H1 (cell line): ENCODE data around the gene DHTKD1. TPM values are rescaled to one million over a fixed set of nuclear protein-coding genes. Genes with fewer than 3 reads are reported as not detected.

Experiments used
- CTCF ChIA-PET: fragments of 300-600 bp; sonication (Branson Sonifier 250); formaldehyde crosslinking; loops from one replicate; lab custom pipeline; 2021; ENCODE audit not compliant: partially characterized antibody; lab: Charles Lee
- POLR2A ChIA-PET: fragments of 300-600 bp; sonication (Branson Sonifier 250); formaldehyde crosslinking; loops from one replicate; lab custom pipeline; 2021; ENCODE audit warnings: inconsistent platforms; ENCODE audit not compliant: partially characterized antibody; lab: Charles Lee
- DNase-seq, 2 experiments: peaks; one replicate each; pipeline versions ENCODE4 v3.0.0 to v3.0.0-alpha.2; 2010 to 2022; ENCODE audit warnings: low spot score in 2 of 2, low read depth in 1 of 2, mixed read lengths in 1 of 2
- FAIRE-seq: peaks from 2 replicates; lab custom pipeline; 2011; peaks lifted over from hg19 to GRCh38; lab: Jason Lieb, UNC
- H2AFZ ChIP-seq: 2 replicates; pipeline ENCODE4 v1.8.1; 2012; ENCODE audit warnings: low read length, inconsistent platforms
- H2AK5ac ChIP-seq: 2 replicates; pipeline ENCODE4 v1.6.1; 2013; ENCODE audit warnings: low read depth, low read length
- H2BK120ac ChIP-seq: replicated peaks from 2 replicates; pipeline ENCODE3; 2013; ENCODE audit warnings: low read depth, low read length, inconsistent platforms
- H2BK12ac ChIP-seq: 2 replicates; pipeline ENCODE4 v1.6.1; 2013; ENCODE audit warnings: low read depth, low read length
- H2BK15ac ChIP-seq: 2 replicates; pipeline ENCODE4 v1.6.1; 2013; ENCODE audit warnings: low read length
- H2BK20ac ChIP-seq: 2 replicates; pipeline ENCODE4 v1.6.1; 2013; ENCODE audit warnings: low read length
- H2BK5ac ChIP-seq: 2 replicates; pipeline ENCODE4 v1.6.1; 2013; ENCODE audit warnings: low read depth, low read length
- H3K14ac ChIP-seq: 2 replicates; pipeline ENCODE4 v1.6.1; 2013; ENCODE audit warnings: inconsistent platforms; ENCODE audit not compliant: insufficient read length
- H3K18ac ChIP-seq: 2 replicates; pipeline ENCODE4 v1.6.1; 2013; ENCODE audit warnings: low read length; ENCODE audit errors: extremely low read depth
- H3K23ac ChIP-seq: 2 replicates; pipeline ENCODE4 v1.6.1; 2013; ENCODE audit warnings: inconsistent platforms; ENCODE audit not compliant: insufficient read length
- H3K23me2 ChIP-seq: 2 replicates; pipeline ENCODE4 v1.6.1; 2013; ENCODE audit warnings: low read depth, low read length
- H3K27ac ChIP-seq: 2 replicates; pipeline ENCODE4 v1.6.1; 2011; ENCODE audit warnings: low read depth, low read length, inconsistent platforms
- H3K27me3 ChIP-seq, 4 experiments: replicated peaks in 1 of 4; 1 replicate in 1 of 4; 2 replicates in 3 of 4; pipeline versions ENCODE4 v1.6.1 to v1.8.1; 2011 to 2013; ENCODE audit warnings: low read length in 3 of 4, mild to moderate bottlenecking in 3 of 4, inconsistent platforms in 2 of 4, mixed read lengths in 2 of 4, moderate library complexity in 1 of 4; ENCODE audit not compliant: control insufficient read depth in 3 of 4, insufficient read depth in 3 of 4; ENCODE audit errors: extremely low read depth in 1 of 4
- H3K36me3 ChIP-seq, 4 experiments: 2 replicates each; pipeline versions ENCODE4 v1.6.1 to v1.8.1; 2011 to 2013; ENCODE audit warnings: mild to moderate bottlenecking in 4 of 4, low read length in 3 of 4, moderate library complexity in 2 of 4, control low read depth in 1 of 4, inconsistent platforms in 1 of 4; ENCODE audit not compliant: insufficient read depth in 4 of 4, control insufficient read depth in 2 of 4
- H3K4ac ChIP-seq: replicated peaks from 2 replicates; pipeline ENCODE3; 2013; ENCODE audit warnings: low read length, low read depth, mixed read lengths, inconsistent platforms; ENCODE audit not compliant: insufficient read length
- H3K4me1 ChIP-seq, 4 experiments: replicated peaks in 1 of 4; 1 replicate in 1 of 4; 2 replicates in 3 of 4; pipeline versions ENCODE4 v1.6.1 to v1.8.1; 2011 to 2013; ENCODE audit warnings: low read length in 3 of 4, inconsistent platforms in 2 of 4, mixed read lengths in 1 of 4; ENCODE audit not compliant: insufficient read depth in 4 of 4, control insufficient read depth in 3 of 4
- H3K4me2 ChIP-seq, 2 experiments: 2 replicates each; pipeline versions ENCODE4 v1.6.1 to v1.8.1; 2011 to 2013; ENCODE audit warnings: low read depth in 2 of 2, low read length in 2 of 2, control low read depth in 1 of 2, inconsistent platforms in 1 of 2, mild to moderate bottlenecking in 1 of 2; ENCODE audit not compliant: insufficient read depth in 1 of 2
- H3K4me3 ChIP-seq, 4 experiments: fragments of 200-600, 300-600 bp in 1 of 4; sonication (generic), shearing (Covaris generic), sonication (Bioruptor Twin) in 1 of 4; 2 replicates each; pipeline versions ENCODE4 v1.5.1 to v1.8.1; 2011 to 2016; ENCODE audit warnings: low read length in 4 of 4, low read depth in 3 of 4, control low read depth in 2 of 4, inconsistent platforms in 2 of 4, mild to moderate bottlenecking in 2 of 4, mixed read lengths in 1 of 4, moderate library complexity in 1 of 4; ENCODE audit not compliant: insufficient read depth in 2 of 4; ENCODE audit errors: extremely low read depth in 1 of 4
- H3K56ac ChIP-seq: replicated peaks from 2 replicates; pipeline ENCODE3; 2013; ENCODE audit warnings: low read depth, mild to moderate bottlenecking, mixed read lengths, low read length, inconsistent platforms; ENCODE audit not compliant: insufficient read length
- H3K79me1 ChIP-seq: 2 replicates; pipeline ENCODE4 v1.6.1; 2013; ENCODE audit warnings: low read depth, low read length, control low read depth
- H3K79me2 ChIP-seq, 2 experiments: 2 replicates each; pipeline versions ENCODE4 v1.6.1 to v1.8.1; 2012 to 2013; ENCODE audit warnings: low read length in 2 of 2, mild to moderate bottlenecking in 2 of 2, inconsistent platforms in 1 of 2; ENCODE audit not compliant: insufficient read depth in 2 of 2, control insufficient read depth in 1 of 2
- H3K9ac ChIP-seq, 4 experiments: replicated peaks in 1 of 4; 1 replicate in 1 of 4; 2 replicates in 3 of 4; pipeline versions ENCODE4 v1.6.1 to v1.8.1; 2011 to 2013; ENCODE audit warnings: low read depth in 3 of 4, low read length in 3 of 4, control low read depth in 2 of 4, mild to moderate bottlenecking in 2 of 4, moderate library complexity in 2 of 4, inconsistent platforms in 1 of 4; ENCODE audit errors: extremely low read depth in 1 of 4
- H3K9me3 ChIP-seq, 2 experiments: 2 replicates each; pipeline versions ENCODE4 v1.6.1 to v1.8.1; 2012 to 2013; ENCODE audit warnings: mild to moderate bottlenecking in 2 of 2, moderate library complexity in 2 of 2, control low read depth in 1 of 2, inconsistent platforms in 1 of 2, low read depth in 1 of 2, low read length in 1 of 2, mixed read lengths in 1 of 2; ENCODE audit not compliant: insufficient read depth in 2 of 2
- H4K20me1 ChIP-seq, 2 experiments: replicated peaks in 1 of 2; 2 replicates each; pipeline versions ENCODE3 to v1.8.1; 2011 to 2013; ENCODE audit warnings: inconsistent platforms in 2 of 2, low read length in 2 of 2, mild to moderate bottlenecking in 1 of 2; ENCODE audit not compliant: insufficient read depth in 2 of 2, control insufficient read depth in 1 of 2
- H4K5ac ChIP-seq: 2 replicates; pipeline ENCODE4 v1.6.1; 2013; ENCODE audit warnings: low read length, low read depth, mixed read lengths, inconsistent platforms; ENCODE audit not compliant: insufficient read length
- H4K8ac ChIP-seq: 2 replicates; pipeline ENCODE4 v1.8.0; 2013; ENCODE audit warnings: mild to moderate bottlenecking, moderate library complexity, low read length, inconsistent platforms; ENCODE audit not compliant: insufficient read depth; ENCODE audit errors: extremely low read depth
- H4K91ac ChIP-seq: replicated peaks from 2 replicates; pipeline ENCODE3; 2013; ENCODE audit warnings: low read length, mixed read lengths, inconsistent platforms; ENCODE audit not compliant: insufficient read length
- EP300 ChIP-seq, 2 experiments: IDR thresholded peaks; 1 replicate in 1 of 2; 2 replicates in 1 of 2; pipeline ENCODE4 v1.6.1; 2011 to 2012; ENCODE audit warnings: low read depth in 2 of 2, low read length in 2 of 2, mild to moderate bottlenecking in 2 of 2, borderline replicate concordance in 1 of 2, inconsistent platforms in 1 of 2, moderate library complexity in 1 of 2
- EZH2 ChIP-seq: fragments of 200-600 bp; sonication (generic); IDR thresholded peaks from 2 replicates; pipeline ENCODE4 v1.7.1; 2012; ENCODE audit warnings: low read depth, mild to moderate bottlenecking, moderate library complexity, low read length, inconsistent platforms; ENCODE audit not compliant: severe bottlenecking
- HDAC6 ChIP-seq: IDR thresholded peaks from one replicate; pipeline ENCODE4 v1.7.1; 2012; ENCODE audit warnings: low read depth, mild to moderate bottlenecking, inconsistent platforms, low read length, moderate library complexity
- KDM4A ChIP-seq: IDR thresholded peaks from one replicate; pipeline ENCODE4 v1.7.1; 2012; ENCODE audit warnings: low read depth, mild to moderate bottlenecking, moderate library complexity, low read length, inconsistent platforms; ENCODE audit not compliant: severe bottlenecking
- NANOG ChIP-seq: IDR thresholded peaks from 2 replicates; pipeline ENCODE4 v1.6.1; 2011; ENCODE audit warnings: low read length, low read depth, mild to moderate bottlenecking, inconsistent platforms; ENCODE audit not compliant: insufficient read depth, poor library complexity, severe bottlenecking
- RAD21 ChIP-seq, 2 experiments: IDR thresholded peaks in 1 of 2; conservative IDR thresholded peaks in 1 of 2; 2 replicates each; pipeline ENCODE4 v1.6.1; 2011; ENCODE audit warnings: low read depth in 2 of 2, low read length in 2 of 2, improper control_type of control experiment in 1 of 2, inconsistent platforms in 1 of 2, mild to moderate bottlenecking in 1 of 2, moderate library complexity in 1 of 2
- RFX5 ChIP-seq: IDR thresholded peaks from 2 replicates; pipeline ENCODE4 v1.6.1; 2011; ENCODE audit warnings: low read depth, low read length, improper control_type of control experiment, borderline replicate concordance
- TAF1 ChIP-seq: IDR thresholded peaks from 2 replicates; pipeline ENCODE4 v1.6.1; 2011; ENCODE audit warnings: mild to moderate bottlenecking, low read depth, low read length
- TEAD4 ChIP-seq: IDR thresholded peaks from 2 replicates; pipeline ENCODE4 v1.6.1; 2012; ENCODE audit warnings: low read depth, low read length, inconsistent platforms, mixed read lengths
- WGBS, 2 experiments: shearing (Covaris generic) in 1 of 2; methylation state at CpG; one replicate each; pipeline versions ENCODE4 v1.1.6 to v1.1.7; 2013 to 2015; ENCODE audit warnings: low lambda C conversion rate in 2 of 2, mixed read lengths in 2 of 2, inconsistent platforms in 1 of 2, low coverage in 1 of 2, missing lambda C conversion rate in 1 of 2; ENCODE audit not compliant: insufficient replicate concordance in 2 of 2, insufficient coverage in 1 of 2, insufficient read length in 1 of 2; ENCODE audit errors: extremely low coverage in 1 of 2, missing lambda C conversion rate in 1 of 2; 5-methylcytosine and 5-hydroxymethylcytosine counted together
- polyA plus RNA-seq, 7 experiments: library from polyadenylated mRNA; depleted of rRNA in 3 of 7; stranded (reverse) in 5 of 7; unstranded in 2 of 7; fragments of >200 nt in 5 of 7; fragments of 200-250 nt in 2 of 7; gene quantifications; 1 replicate in 5 of 7; 2 replicates in 1 of 7; 4 replicates in 1 of 7; pipeline versions ENCODE4 v1.2.1 to v1.2.3, GENCODE V29; 2011 to 2013; ENCODE audit warnings: missing spikeins in 2 of 7, mixed read lengths in 2 of 7
- total RNA-seq: library from RNA; stranded (reverse); fragmentation: NEBNext Ultra II Directional; extraction: Animal tissue kit (Norgen Biotek cat#: 25700); gene quantifications from 2 replicates; pipeline ENCODE4 v1.2.1, GENCODE V29; 2021
- TF ChIP-seq, protein P1 (sequence below): IDR thresholded peaks from 2 replicates; pipeline ENCODE4 v1.6.1; 2011; ENCODE audit warnings: low read length, improper control_type of control experiment
- TF ChIP-seq, protein P2 (sequence below): IDR thresholded peaks from 2 replicates; pipeline ENCODE4 v1.6.1; 2012; ENCODE audit warnings: inconsistent platforms

DHTKD1 gene
- total and polyA plus RNA-seq, 2 of the 8 experiments (the other 6 are each of a cell fraction or from before 2014, with no cell fraction given): 49.8 to 74.9 TPM

DNA sequence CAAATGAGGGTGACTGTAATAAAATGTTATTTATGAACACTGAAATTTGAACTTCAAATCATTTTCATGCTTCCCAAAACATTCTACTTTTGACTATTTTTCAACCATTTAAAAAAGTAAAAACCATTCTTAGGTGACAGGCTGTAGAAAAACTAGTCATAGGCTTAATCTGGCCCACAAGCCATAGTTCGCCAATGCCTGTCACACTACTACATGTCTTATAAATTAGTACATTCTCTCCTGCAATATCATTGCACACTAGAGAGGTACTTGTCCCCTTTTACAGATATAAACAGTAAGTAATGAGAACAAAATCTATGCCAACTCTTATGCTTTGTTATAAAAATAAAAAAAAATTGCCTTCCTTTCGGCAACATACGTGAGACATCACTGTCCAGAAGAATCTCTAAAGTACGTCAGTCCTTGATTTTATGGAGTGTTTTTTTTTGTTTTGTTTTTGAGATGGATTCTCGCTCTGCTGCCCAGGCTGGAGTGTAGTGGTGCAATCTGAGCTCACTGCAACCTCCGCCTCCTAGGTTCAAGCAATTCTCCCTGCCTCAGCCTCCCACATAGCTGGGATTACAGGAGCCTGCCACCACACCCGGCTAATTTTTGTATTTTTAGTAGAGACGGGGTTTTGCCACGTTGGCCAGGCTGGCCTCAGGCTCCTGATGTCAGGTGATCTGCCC is 49.3 kb upstream of the DHTKD1 start:
- Histone ChIP-seq H3K9ac (no peak overlapping the region), H2BK12ac (no peak overlapping the region), H2AK5ac (no peak overlapping the region), H3K23me2 (no peaks in the 10 kb centered on the region), H4K91ac (no peak overlapping the region), H3K14ac (no peak overlapping the region), H2BK120ac (no peak overlapping the region), H3K18ac (no peak overlapping the region), H2AFZ (no peak overlapping the region), H3K23ac (no peak overlapping the region), H3K4me1 (no peaks in the 10 kb centered on the region), H3K36me3 (peaks cover 0 to 6% (median 0%) of the 10 kb centered on the region in 4 experiments; a peak in 1 of 8 replicates), H3K4ac (no peak overlapping the region), H3K27ac (no peak overlapping the region), H4K8ac (no peak overlapping the region), H3K56ac (no peak overlapping the region), H2BK20ac (no peak overlapping the region), H2BK15ac (no peak overlapping the region), H3K27me3 (no peaks in the 10 kb centered on the region), H3K79me1 (no peaks in the 10 kb centered on the region), H3K4me2 (no peak overlapping the region), H4K5ac (no peak overlapping the region), H3K79me2 (peaks cover 0 to 50% of the 10 kb centered on the region in 2 experiments; a peak in 2 of 4 replicates), H3K9me3 (no peaks in the 10 kb centered on the region), H2BK5ac (no peak overlapping the region), H4K20me1 (peaks cover 0 to 3% of the 10 kb centered on the region in 2 experiments), H3K4me3 (no peak overlapping the region)
- POLR2A ChIA-PET: no interaction called here
- CTCF ChIA-PET: no interaction called here
- FAIRE-seq: no peak
- no peak for DNase-seq
- 93% methylated on average over 9 of the region's 9 CpGs; no CpG with 5 or more reads in 1 of the 2 experiments for WGBS, 2 experiments
- TF ChIP-seq, protein P1, sequence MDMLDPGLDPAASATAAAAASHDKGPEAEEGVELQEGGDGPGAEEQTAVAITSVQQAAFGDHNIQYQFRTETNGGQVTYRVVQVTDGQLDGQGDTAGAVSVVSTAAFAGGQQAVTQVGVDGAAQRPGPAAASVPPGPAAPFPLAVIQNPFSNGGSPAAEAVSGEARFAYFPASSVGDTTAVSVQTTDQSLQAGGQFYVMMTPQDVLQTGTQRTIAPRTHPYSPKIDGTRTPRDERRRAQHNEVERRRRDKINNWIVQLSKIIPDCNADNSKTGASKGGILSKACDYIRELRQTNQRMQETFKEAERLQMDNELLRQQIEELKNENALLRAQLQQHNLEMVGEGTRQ: no peak
- TF ChIP-seq, protein P2, sequence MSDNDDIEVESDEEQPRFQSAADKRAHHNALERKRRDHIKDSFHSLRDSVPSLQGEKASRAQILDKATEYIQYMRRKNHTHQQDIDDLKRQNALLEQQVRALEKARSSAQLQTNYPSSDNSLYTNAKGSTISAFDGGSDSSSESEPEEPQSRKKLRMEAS: no peak
- TF ChIP-seq RFX5 (no peak), TEAD4 (no peak), NANOG (no peak), EZH2 (no peak), RAD21 (IDR thresholded peaks at IDR 0.05 in 1 of 2, conservative IDR thresholded peaks at IDR 0.05 in 1 of 2; ENCODE audit: low read depth in 2 of 2, low read length in 2 of 2) (no peak), HDAC6 (no peak), TAF1 (no peak), EP300 (IDR thresholded peaks at IDR 0.05; ENCODE audit: borderline replicate concordance in 1 of 2, low read depth in 2 of 2, low read length in 2 of 2) (no peak), KDM4A (no peak)
